ENCODE measurements around the gene STRIT1. TPM values are rescaled to one million over a fixed set of nuclear protein-coding genes. Genes with fewer than 3 reads are reported as not detected.

STRIT1 gene
- not detected in 5 replicates for total RNA-seq (2022; extraction: Qiagen RNA extraction)

GRCh38 chr3:155293516-155293915 lies at the start of gene STRIT1:
STRIT1 (minus strand) TSS chr3:155293683.

Other genes with a start within 250 kb of the STRIT1 start
- 0.12 TPM in 1 of 5 replicates, not detected in the others for gene MME, start 213.4 kb downstream of the STRIT1 start, total RNA-seq (2022; extraction: Qiagen RNA extraction)

Measured in A549 treated with AZD2906 at 1 μM for 4 hours (cell line).